ENCODE results near the gene GKN1. TPM values are rescaled to one million over a fixed set of nuclear protein-coding genes. Genes with fewer than 3 reads are reported as not detected.

GKN1 gene
- total and polyA plus RNA-seq, 2 donors (not counting 3 experiments of a cell fraction or from before 2014, with no cell fraction given), result not detected

DNA sequence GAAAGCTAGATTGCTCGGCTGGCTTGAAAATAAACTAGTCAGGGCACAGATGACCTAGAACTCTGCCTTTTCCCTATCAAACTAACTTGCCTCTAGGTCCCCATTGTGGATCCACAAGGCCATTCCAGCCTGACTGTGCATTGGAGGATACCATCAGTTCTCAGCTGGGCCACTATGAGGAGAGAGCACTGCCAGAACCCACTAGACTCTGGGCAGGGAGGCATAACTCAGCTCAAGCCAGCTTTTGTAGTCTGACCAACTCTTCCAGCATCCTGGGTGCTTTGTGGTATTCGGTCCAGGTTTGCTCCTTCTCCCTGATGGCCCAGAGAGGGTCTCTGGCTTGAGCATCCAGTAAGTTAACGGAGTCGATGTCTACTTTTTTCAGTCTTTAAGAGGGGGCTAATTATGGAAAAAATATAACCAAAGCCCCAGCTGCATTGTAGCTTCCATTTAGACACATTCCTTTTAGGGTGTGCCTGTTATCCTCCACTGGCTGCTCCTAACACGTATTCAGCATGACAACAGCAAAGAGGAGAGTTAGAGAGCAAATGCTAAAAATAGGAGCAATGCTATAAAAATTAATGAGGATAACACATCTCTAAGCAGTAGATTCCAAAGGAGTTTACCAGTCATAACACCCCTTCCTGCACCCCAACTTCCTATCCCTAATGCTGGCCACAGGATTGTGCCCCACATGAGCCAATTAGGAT, 36.9 kb upstream of the GKN1 start:
- Histone ChIP-seq H2AFZ (ENCODE audit: low read depth, low read length) (no peak overlapping the region), H3K4me2 (ENCODE audit: insufficient read depth, low read length) (no peak overlapping the region), H3K27me3 (ENCODE audit: control insufficient read depth in 2 of 2, insufficient read depth in 2 of 2, low read length in 2 of 2) (peaks cover 8 to 23% of the 10 kb centered on the region in 2 experiments), H3K27ac (ENCODE audit: insufficient read depth, low read depth, low read length) (no peak overlapping the region), H3K36me3 (ENCODE audit: control insufficient read depth in 2 of 2, extremely low read depth in 1 of 2, insufficient read depth in 2 of 2, low read length in 2 of 2) (no peaks in the 10 kb centered on the region), H4K20me1 (replicated peaks; ENCODE audit: control insufficient read depth, extremely low read depth, insufficient read depth, low read length) (no peaks in the 10 kb centered on the region), H3K9ac (replicated peaks; ENCODE audit: extremely low read depth, insufficient read depth, low read length) (no peak overlapping the region), H3K4me3 (replicated peaks in 1 of 3; ENCODE audit: insufficient read depth in 1 of 3, low read depth in 1 of 3, low read length in 3 of 3) (no peak overlapping the region), H3K4me1 (ENCODE audit: control insufficient read depth, extremely low read depth, insufficient read depth, low read length) (no peaks in the 10 kb centered on the region), H3K9me3 (replicated peaks; ENCODE audit: control insufficient read depth, insufficient read depth, low read length) (no peaks in the 10 kb centered on the region), H3K79me2 (ENCODE audit: control insufficient read depth, insufficient read depth, low read length) (no peaks in the 10 kb centered on the region), H3K9me1 (replicated peaks; ENCODE audit: control insufficient read depth, extremely low read depth, insufficient read depth, low read length) (no peaks in the 10 kb centered on the region)
- CTCF ChIA-PET, result interaction anchor here (1.5 to 1.8 kb wide), 2 partner anchors 12 to 228 kb away, joined by 5 to 8 read pairs; no protein-coding TSS in a partner anchor
- POLR2A ChIA-PET, result no interaction called here
- no peak for FAIRE-seq
- no TSS peak for BruUV-seq (replicated peaks)
- TF ChIP-seq POLR2AphosphoS5 (IDR thresholded peaks at IDR 0.05; ENCODE audit: insufficient read depth, low read depth, low read length) (no peak), MAX (IDR thresholded peaks at IDR 0.05; ENCODE audit: insufficient read depth, insufficient read length) (no peak)
- no peak for DNase-seq (ENCODE audit: low read depth, low spot score)
- dilution Hi-C loops (cut with MboI; ENCODE audit: extremely low pct_ligation_motif_present, low sequenced_read_pairs), result loop anchor here (25.0 kb wide), 1 partner anchor 200 kb away; the partner anchor contains the start of gene ARHGAP25
- intact Hi-C loops (cut with micrococcal nuclease), result no loop called here

GRCh38 chr2:68938938-68939337, 35.5 kb upstream of the GKN1 start:
- Histone ChIP-seq H3K79me2 (ENCODE audit: control insufficient read depth, insufficient read depth, low read length) (no peaks in the 10 kb centered on the region), H3K9ac (replicated peaks; ENCODE audit: extremely low read depth, insufficient read depth, low read length) (no peak overlapping the region), H3K4me2 (ENCODE audit: insufficient read depth, low read length) (no peak overlapping the region), H3K4me3 (replicated peaks in 1 of 3; ENCODE audit: insufficient read depth in 1 of 3, low read depth in 1 of 3, low read length in 3 of 3) (no peak overlapping the region), H3K27ac (ENCODE audit: insufficient read depth, low read depth, low read length) (no peak overlapping the region), H2AFZ (ENCODE audit: low read depth, low read length) (no peak overlapping the region), H3K9me3 (replicated peaks; ENCODE audit: control insufficient read depth, insufficient read depth, low read length) (no peaks in the 10 kb centered on the region), H4K20me1 (replicated peaks; ENCODE audit: control insufficient read depth, extremely low read depth, insufficient read depth, low read length) (no peaks in the 10 kb centered on the region), H3K9me1 (replicated peaks; ENCODE audit: control insufficient read depth, extremely low read depth, insufficient read depth, low read length) (no peaks in the 10 kb centered on the region), H3K36me3 (ENCODE audit: control insufficient read depth in 2 of 2, extremely low read depth in 1 of 2, insufficient read depth in 2 of 2, low read length in 2 of 2) (no peaks in the 10 kb centered on the region), H3K27me3 (ENCODE audit: control insufficient read depth in 2 of 2, insufficient read depth in 2 of 2, low read length in 2 of 2) (peaks cover 9 to 23% of the 10 kb centered on the region in 2 experiments), H3K4me1 (ENCODE audit: control insufficient read depth, extremely low read depth, insufficient read depth, low read length) (no peaks in the 10 kb centered on the region)
- CTCF ChIA-PET, result interaction anchor here (1.5 to 1.8 kb wide), 2 partner anchors 9 to 14 kb away, joined by 3 to 5 read pairs; no protein-coding TSS in a partner anchor
- FAIRE-seq (no peak), DNase-seq (ENCODE audit: low read depth, low spot score) (no peak)
- TF ChIP-seq JUN (IDR thresholded peaks at IDR 0.05; ENCODE audit: borderline replicate concordance, insufficient read depth, insufficient read length, low read depth), result no peak
- TF ChIP-seq GATA2 (IDR thresholded peaks at IDR 0.05; ENCODE audit: insufficient read depth, insufficient read length, low read depth, low read length), result no peak
- TF ChIP-seq, protein P1, sequence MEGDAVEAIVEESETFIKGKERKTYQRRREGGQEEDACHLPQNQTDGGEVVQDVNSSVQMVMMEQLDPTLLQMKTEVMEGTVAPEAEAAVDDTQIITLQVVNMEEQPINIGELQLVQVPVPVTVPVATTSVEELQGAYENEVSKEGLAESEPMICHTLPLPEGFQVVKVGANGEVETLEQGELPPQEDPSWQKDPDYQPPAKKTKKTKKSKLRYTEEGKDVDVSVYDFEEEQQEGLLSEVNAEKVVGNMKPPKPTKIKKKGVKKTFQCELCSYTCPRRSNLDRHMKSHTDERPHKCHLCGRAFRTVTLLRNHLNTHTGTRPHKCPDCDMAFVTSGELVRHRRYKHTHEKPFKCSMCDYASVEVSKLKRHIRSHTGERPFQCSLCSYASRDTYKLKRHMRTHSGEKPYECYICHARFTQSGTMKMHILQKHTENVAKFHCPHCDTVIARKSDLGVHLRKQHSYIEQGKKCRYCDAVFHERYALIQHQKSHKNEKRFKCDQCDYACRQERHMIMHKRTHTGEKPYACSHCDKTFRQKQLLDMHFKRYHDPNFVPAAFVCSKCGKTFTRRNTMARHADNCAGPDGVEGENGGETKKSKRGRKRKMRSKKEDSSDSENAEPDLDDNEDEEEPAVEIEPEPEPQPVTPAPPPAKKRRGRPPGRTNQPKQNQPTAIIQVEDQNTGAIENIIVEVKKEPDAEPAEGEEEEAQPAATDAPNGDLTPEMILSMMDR (IDR thresholded peaks at IDR 0.05; ENCODE audit: extremely low read depth in 1 of 2, insufficient read depth in 1 of 2, low read depth in 1 of 2, low read length in 2 of 2), result no peak
- TF ChIP-seq MAX (IDR thresholded peaks at IDR 0.05; ENCODE audit: insufficient read depth, insufficient read length), result no peak
- TF ChIP-seq POLR2AphosphoS5 (IDR thresholded peaks at IDR 0.05; ENCODE audit: insufficient read depth, low read depth, low read length), result no peak
- TF ChIP-seq EZH2 (IDR thresholded peaks at IDR 0.05; ENCODE audit: borderline replicate concordance, low read depth, low read length, severe bottlenecking), result no peak
- no peak for TF ChIP-seq FOS (IDR thresholded peaks at IDR 0.05; ENCODE audit: borderline replicate concordance, insufficient read depth, low read length)
- TF ChIP-seq POLR2A (IDR thresholded peaks at IDR 0.05; ENCODE audit: low read depth, low read length), result no peak
- no peak for TF ChIP-seq MYC (IDR thresholded peaks at IDR 0.05; ENCODE audit: low read depth, low read length)
- POLR2A ChIA-PET, result no interaction called here
- BruUV-seq (replicated peaks), result no TSS peak
- intact Hi-C loops (cut with micrococcal nuclease), result no loop called here
- dilution Hi-C loops (cut with MboI; ENCODE audit: extremely low pct_ligation_motif_present, low sequenced_read_pairs), result loop anchor here (25.0 kb wide), 1 partner anchor 202 kb away; the partner anchor contains the start of gene ARHGAP25

All from endothelial cell of umbilical vein (primary cell).